Chondrocyte (in vitro differentiated cells): Measurements from ENCODE around the gene PLA2G5. TPM values are rescaled to one million over a fixed set of nuclear protein-coding genes. Genes with fewer than 3 reads are reported as not detected.

Experiments used
- DNase-seq: peaks from one replicate; pipeline ENCODE4 v3.0.0; 2021; ENCODE audit warnings: mixed read lengths, low spot score
- H3K27ac Mint-ChIP-seq: one replicate; pipeline ENCODE4 v1.8.0; 2021; ENCODE audit warnings: mild to moderate bottlenecking, moderate library complexity, mixed read lengths; ENCODE audit not compliant: unreplicated experiment
- H3K27me3 Mint-ChIP-seq: 2 replicates; pipeline ENCODE4 v1.8.0; 2021; ENCODE audit warnings: low read depth, mixed read lengths
- H3K36me3 Mint-ChIP-seq: 2 replicates; pipeline ENCODE4 v1.8.0; 2021; ENCODE audit warnings: low read depth, mixed read lengths
- H3K4me1 Mint-ChIP-seq: 2 replicates; pipeline ENCODE4 v1.8.0; 2021; ENCODE audit warnings: low read depth, mild to moderate bottlenecking, mixed read lengths
- H3K4me3 Mint-ChIP-seq: one replicate; pipeline ENCODE4 v1.8.0; 2021; ENCODE audit warnings: mild to moderate bottlenecking, moderate library complexity, mixed read lengths; ENCODE audit not compliant: unreplicated experiment
- H3K9me3 Mint-ChIP-seq: 2 replicates; pipeline ENCODE4 v1.8.0; 2021; ENCODE audit warnings: low read depth, mixed read lengths
- total RNA-seq: library from RNA; stranded (reverse); gene quantifications from 3 replicates; pipeline ENCODE4 v1.2.1, GENCODE V29; 2021
- TF ChIP-seq, protein P1 (sequence below): fragments of 200-600 bp; sonication (generic); IDR thresholded peaks from 2 replicates; pipeline ENCODE4 v1.5.0; 2021; ENCODE audit warnings: antibody characterized with exemption, mild to moderate bottlenecking, moderate library complexity

The PLA2G5 gene
- total RNA-seq, 1 donor from 2014 or later: not detected

- H3K36me3 Mint-ChIP-seq: no peaks in the 10 kb centered on the region
- H3K4me1 Mint-ChIP-seq: no peaks in the 10 kb centered on the region
- no peak overlapping the region for H3K4me3 Mint-ChIP-seq
- peaks cover 2% of the 10 kb centered on the region for H3K9me3 Mint-ChIP-seq
- H3K27ac Mint-ChIP-seq: no peak overlapping the region
- DNase-seq: no peak
- TF ChIP-seq, protein P1, sequence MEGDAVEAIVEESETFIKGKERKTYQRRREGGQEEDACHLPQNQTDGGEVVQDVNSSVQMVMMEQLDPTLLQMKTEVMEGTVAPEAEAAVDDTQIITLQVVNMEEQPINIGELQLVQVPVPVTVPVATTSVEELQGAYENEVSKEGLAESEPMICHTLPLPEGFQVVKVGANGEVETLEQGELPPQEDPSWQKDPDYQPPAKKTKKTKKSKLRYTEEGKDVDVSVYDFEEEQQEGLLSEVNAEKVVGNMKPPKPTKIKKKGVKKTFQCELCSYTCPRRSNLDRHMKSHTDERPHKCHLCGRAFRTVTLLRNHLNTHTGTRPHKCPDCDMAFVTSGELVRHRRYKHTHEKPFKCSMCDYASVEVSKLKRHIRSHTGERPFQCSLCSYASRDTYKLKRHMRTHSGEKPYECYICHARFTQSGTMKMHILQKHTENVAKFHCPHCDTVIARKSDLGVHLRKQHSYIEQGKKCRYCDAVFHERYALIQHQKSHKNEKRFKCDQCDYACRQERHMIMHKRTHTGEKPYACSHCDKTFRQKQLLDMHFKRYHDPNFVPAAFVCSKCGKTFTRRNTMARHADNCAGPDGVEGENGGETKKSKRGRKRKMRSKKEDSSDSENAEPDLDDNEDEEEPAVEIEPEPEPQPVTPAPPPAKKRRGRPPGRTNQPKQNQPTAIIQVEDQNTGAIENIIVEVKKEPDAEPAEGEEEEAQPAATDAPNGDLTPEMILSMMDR: no peak
- H3K27me3 Mint-ChIP-seq: peaks cover 6% of the 10 kb centered on the region
Observed at GRCh38 chr1:20063861-20064292, 6.1 kb upstream of the PLA2G5 start.

DNA sequence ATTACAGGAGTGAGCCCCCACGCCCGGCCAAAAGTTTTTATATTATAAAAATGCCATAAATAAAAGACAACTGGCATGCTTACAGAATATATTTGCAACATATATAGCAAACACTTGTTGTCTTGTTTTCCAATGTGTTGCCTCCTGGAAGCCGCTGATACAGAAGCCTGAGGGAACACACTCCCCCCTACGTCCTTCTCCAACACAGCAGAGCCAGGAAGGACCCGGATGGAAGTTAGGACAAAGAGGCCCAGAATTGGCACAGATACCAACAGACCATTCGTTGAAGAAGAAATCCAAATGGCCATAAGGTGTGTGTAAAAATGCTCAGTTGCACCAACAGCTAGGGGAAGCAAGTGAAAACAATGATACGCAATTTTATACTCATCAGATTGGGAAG, 1.3 kb upstream of the PLA2G5 start:
- no peaks in the 10 kb centered on the region for H3K9me3 Mint-ChIP-seq
- H3K36me3 Mint-ChIP-seq: no peaks in the 10 kb centered on the region
- TF ChIP-seq, protein P1: no peak
- no peak for DNase-seq
- H3K27ac Mint-ChIP-seq: no peak overlapping the region
- no peak overlapping the region for H3K4me3 Mint-ChIP-seq
- no peaks in the 10 kb centered on the region for H3K4me1 Mint-ChIP-seq
- H3K27me3 Mint-ChIP-seq: peaks cover 14% of the 10 kb centered on the region

- no peak for DNase-seq
- Mint-ChIP-seq H3K36me3 (no peaks in the 10 kb centered on the region), H3K27ac (no peak overlapping the region), H3K4me1 (no peaks in the 10 kb centered on the region), H3K27me3 (peaks cover 17% of the 10 kb centered on the region), H3K9me3 (no peaks in the 10 kb centered on the region), H3K4me3 (no peak overlapping the region)
- TF ChIP-seq, protein P1: no peak
Observed at GRCh38 chr1:20070357-20070756, 363 bp downstream of the PLA2G5 start.

DNA sequence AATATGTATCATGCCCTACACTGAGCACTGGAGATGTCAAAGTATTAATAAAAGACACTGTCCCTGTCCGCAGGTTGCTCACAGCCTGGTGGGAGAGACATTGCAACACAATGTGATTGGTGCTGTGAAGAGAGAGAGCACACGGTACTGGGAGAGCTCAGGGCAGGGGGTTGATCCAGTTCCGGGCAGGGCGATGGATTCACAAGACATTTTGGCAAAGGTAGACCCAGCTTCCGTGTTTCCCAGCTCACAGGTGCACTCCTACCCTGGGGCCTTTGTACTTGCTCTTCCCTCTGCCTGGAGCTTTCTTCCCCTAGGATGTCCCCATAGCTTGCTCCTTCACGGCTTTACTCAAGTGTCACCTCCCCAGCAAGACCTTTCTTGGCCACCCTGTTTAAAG, 1.4 kb downstream of the PLA2G5 start:
- TF ChIP-seq, protein P1: no peak
- H3K9me3 Mint-ChIP-seq: no peaks in the 10 kb centered on the region
- H3K4me3 Mint-ChIP-seq: no peak overlapping the region
- H3K27ac Mint-ChIP-seq: no peak overlapping the region
- peaks cover 14% of the 10 kb centered on the region for H3K27me3 Mint-ChIP-seq
- H3K4me1 Mint-ChIP-seq: no peaks in the 10 kb centered on the region
- no peaks in the 10 kb centered on the region for H3K36me3 Mint-ChIP-seq
- DNase-seq: no peak

GRCh38 chr1:20072771-20073170, 2.8 kb downstream of the PLA2G5 start:
- no peaks in the 10 kb centered on the region for H3K4me1 Mint-ChIP-seq
- H3K27ac Mint-ChIP-seq: no peak overlapping the region

More at GRCh38 chr1:20072771-20073170, 2.8 kb downstream of the PLA2G5 start:
- Mint-ChIP-seq H3K36me3 (no peaks in the 10 kb centered on the region), H3K4me3 (no peak overlapping the region), H3K27me3 (peaks cover 20% of the 10 kb centered on the region), H3K9me3 (no peaks in the 10 kb centered on the region)
- TF ChIP-seq, protein P1: no peak
- DNase-seq: no peak
